Smooth muscle cell (in vitro differentiated cells): ENCODE results near the gene RORC. TPM values are rescaled to one million over a fixed set of nuclear protein-coding genes. Genes with fewer than 3 reads are reported as not detected.

Experiments
- DNase-seq: peaks from one replicate; lab custom pipeline; 2025; ENCODE audit not compliant: unreplicated experiment; lab: John Stamatoyannopoulos, UW
- H2AFZ ChIP-seq: fragments of 200-600 bp; sonication (generic); 2 replicates; pipeline ENCODE4 v1.6.0; 2016; ENCODE audit warnings: antibody characterized with exemption, low read depth, mild to moderate bottlenecking
- H3F3A ChIP-seq: fragments of 200-600 bp; sonication (generic); 2 replicates; pipeline ENCODE4 v1.6.0; 2017; ENCODE audit warnings: antibody characterized with exemption, low read depth
- H3K27ac ChIP-seq: fragments of 200-600 bp; sonication (generic); 2 replicates; pipeline ENCODE4 v1.5.1; 2016; ENCODE audit warnings: low read depth, mild to moderate bottlenecking
- H3K27me3 ChIP-seq: fragments of 200-600 bp; sonication (generic); 2 replicates; pipeline ENCODE4 v1.6.1; 2016; ENCODE audit warnings: low read depth, mild to moderate bottlenecking
- H3K36me3 ChIP-seq: fragments of 200-600 bp; sonication (generic); 2 replicates; pipeline ENCODE4 v1.5.1; 2016; ENCODE audit warnings: low read depth
- H3K4me1 ChIP-seq: fragments of 200-600 bp; sonication (generic); 2 replicates; pipeline ENCODE4 v1.5.1; 2016; ENCODE audit warnings: low read depth
- H3K4me2 ChIP-seq: fragments of 200-600 bp; sonication (generic); 2 replicates; pipeline ENCODE4 v1.6.0; 2016; ENCODE audit warnings: mild to moderate bottlenecking
- H3K4me3 ChIP-seq: fragments of 200-600 bp; sonication (generic); 2 replicates; pipeline ENCODE4 v1.5.1; 2016; ENCODE audit warnings: mild to moderate bottlenecking
- H3K79me2 ChIP-seq: fragments of 200-600 bp; sonication (generic); 2 replicates; pipeline ENCODE4 v1.6.0; 2016; ENCODE audit warnings: low read depth, mild to moderate bottlenecking
- H3K9ac ChIP-seq: fragments of 200-600 bp; sonication (generic); 2 replicates; pipeline ENCODE4 v1.6.0; 2016; ENCODE audit warnings: low read depth
- H3K9me3 ChIP-seq: fragments of 200-600 bp; sonication (generic); replicated peaks from 2 replicates; pipeline ENCODE4 v1.5.1; 2016; ENCODE audit warnings: low read depth
- H4K20me1 ChIP-seq: fragments of 200-600 bp; sonication (generic); 2 replicates; pipeline ENCODE4 v1.6.0; 2016; ENCODE audit warnings: low read depth
- CTCF ChIP-seq: fragments of 200-600 bp; sonication (generic); IDR thresholded peaks from 2 replicates; pipeline ENCODE4 v1.5.1; 2017; ENCODE audit warnings: borderline replicate concordance, mild to moderate bottlenecking, antibody characterized with exemption; ENCODE audit not compliant: insufficient read depth, poor library complexity, severe bottlenecking
- WGBS: methylation state at CpG from one replicate; pipeline ENCODE4 v1.1.7; 2016; ENCODE audit warnings: low lambda C conversion rate; 5-methylcytosine and 5-hydroxymethylcytosine counted together
- polyA plus RNA-seq: library from polyadenylated mRNA; unstranded; fragments of >200 nt; fragmentation: Nextera tagmentation; extraction: Ambion mirVana; gene quantifications from 2 replicates; pipeline ENCODE4 v1.2.1, GENCODE V29; 2016
- total RNA-seq: library from RNA; depleted of rRNA; stranded (reverse); fragments of >200 nt; gene quantifications from 2 replicates; pipeline ENCODE4 v1.2.3, GENCODE V29; 2014

RORC gene
- total and polyA plus RNA-seq, 2 experiments from 2014 or later: not detected

- H3K27me3 ChIP-seq: no peaks in the 10 kb centered on the region
- H3K79me2 ChIP-seq: no peaks in the 10 kb centered on the region
- H4K20me1 ChIP-seq: no peaks in the 10 kb centered on the region
- no peaks in the 10 kb centered on the region for H3K9me3 ChIP-seq
- H3K9ac ChIP-seq: no peak overlapping the region
- H3K4me3 ChIP-seq: no peak overlapping the region
- H3K4me2 ChIP-seq: no peak overlapping the region
- H2AFZ ChIP-seq: no peak overlapping the region
- H3K4me1 ChIP-seq: no peaks in the 10 kb centered on the region
- no peak overlapping the region for H3K27ac ChIP-seq
- no peaks in the 10 kb centered on the region for H3K36me3 ChIP-seq
- no peak for DNase-seq
- TF ChIP-seq CTCF: no peak
- H3F3A ChIP-seq: no peaks in the 10 kb centered on the region
Observed at GRCh38 chr1:151862604-151863003, 31.0 kb upstream of the RORC start.

DNA sequence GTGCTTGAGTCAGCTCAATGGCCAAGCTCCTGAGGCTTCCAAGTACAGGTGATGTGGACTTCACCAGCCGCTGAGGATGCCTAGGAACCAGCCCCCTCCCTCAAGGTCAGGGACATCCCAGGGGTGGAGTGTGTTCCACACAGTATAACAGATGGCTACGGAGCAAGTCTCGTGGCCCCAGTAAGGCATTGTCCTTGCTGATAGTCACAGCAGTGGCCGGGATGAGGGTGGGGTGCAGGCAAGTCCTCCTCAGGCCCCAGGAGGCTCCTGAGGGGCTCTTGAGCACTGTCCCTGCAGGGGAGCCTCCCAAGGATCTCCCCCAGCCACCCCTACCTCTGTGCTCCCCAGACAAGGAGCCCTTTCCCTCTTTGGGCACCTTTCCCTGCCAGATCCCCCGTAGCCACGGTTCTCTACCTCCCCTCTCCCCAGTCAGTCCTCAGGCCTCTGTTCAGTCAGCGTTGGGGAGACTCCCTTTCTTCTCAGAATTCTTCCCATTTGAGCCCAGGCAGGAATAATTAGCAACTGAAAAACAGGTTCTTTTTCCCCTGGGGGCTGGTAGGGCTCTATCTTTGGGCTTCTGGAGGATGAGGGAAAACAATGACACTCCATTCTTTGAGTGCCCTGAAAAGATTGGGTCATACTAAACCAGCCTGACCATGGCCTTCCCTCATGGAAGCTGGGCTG, 29.0 kb upstream of the RORC start:
- no peak overlapping the region for H2AFZ ChIP-seq
- H3K79me2 ChIP-seq: no peaks in the 10 kb centered on the region
- no peaks in the 10 kb centered on the region for H3K9me3 ChIP-seq
- H3K4me2 ChIP-seq: no peak overlapping the region
- H3F3A ChIP-seq: no peaks in the 10 kb centered on the region
- no peak overlapping the region for H3K27ac ChIP-seq
- no peak overlapping the region for H3K4me3 ChIP-seq
- H3K4me1 ChIP-seq: no peaks in the 10 kb centered on the region
- no peaks in the 10 kb centered on the region for H3K27me3 ChIP-seq
- DNase-seq: no peak
- H3K9ac ChIP-seq: no peak overlapping the region
- no peaks in the 10 kb centered on the region for H3K36me3 ChIP-seq
- no peaks in the 10 kb centered on the region for H4K20me1 ChIP-seq
- 50% methylated on average over 7 of the region's 7 CpGs for WGBS
- no peak for TF ChIP-seq CTCF

DNA sequence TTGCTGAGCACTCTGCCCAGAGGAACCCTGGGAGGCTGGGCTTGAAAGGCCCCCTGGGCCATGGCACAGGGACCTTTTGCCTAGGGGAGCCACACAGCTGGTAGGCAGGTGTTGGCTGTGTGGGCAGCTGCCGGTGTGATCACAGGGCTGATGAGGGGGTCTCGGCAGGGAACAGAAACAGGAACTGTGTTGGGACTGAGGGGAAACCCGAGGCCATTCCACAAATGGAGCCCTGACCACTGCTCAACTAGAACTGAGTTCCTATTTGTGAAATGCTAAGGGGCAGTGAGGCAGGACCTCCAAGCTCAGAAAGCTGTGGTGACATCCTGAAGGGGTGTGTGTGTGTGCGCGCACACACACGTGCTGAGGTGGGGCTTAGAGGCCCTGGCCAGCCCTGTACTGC, 28.3 kb upstream of the RORC start:
- H3K9me3 ChIP-seq: no peaks in the 10 kb centered on the region
- no peak for TF ChIP-seq CTCF

More for the DNA sequence above, 28.3 kb upstream of the RORC start:
- DNase-seq: no peak
- Histone ChIP-seq H3K27me3 (no peaks in the 10 kb centered on the region), H3K36me3 (no peaks in the 10 kb centered on the region), H3K4me3 (no peak overlapping the region), H3K4me2 (no peak overlapping the region), H4K20me1 (no peaks in the 10 kb centered on the region), H3K27ac (no peak overlapping the region), H3F3A (no peaks in the 10 kb centered on the region), H3K79me2 (no peaks in the 10 kb centered on the region), H3K9ac (no peak overlapping the region), H2AFZ (no peak overlapping the region), H3K4me1 (no peaks in the 10 kb centered on the region)
- 86% methylated on average over 6 of the region's 6 CpGs for WGBS
